ENCODE measurements around the gene OXCT1.

- TF ChIP-seq POLR2A (IDR thresholded peaks at IDR 0.05; ENCODE audit: low read depth, low read length) (no peak), POU2F2 (IDR thresholded peaks at IDR 0.05; ENCODE audit: low read depth, low read length) (no peak), TAF1 (IDR thresholded peaks at IDR 0.05; ENCODE audit: low read depth, low read length) (no peak)
These were observed 133.6 kb downstream of the OXCT1 start for GRCh38 chr5:41736641-41737040.
